Measurements from ENCODE around the gene EGFL8. TPM values are rescaled to one million over a fixed set of nuclear protein-coding genes. Genes with fewer than 3 reads are reported as not detected.

EGFL8 gene
- total and polyA plus RNA-seq, 2 donors (not counting 3 experiments of a cell fraction or from before 2014, with no cell fraction given) = 9.0 to 12.6 TPM

DNA sequence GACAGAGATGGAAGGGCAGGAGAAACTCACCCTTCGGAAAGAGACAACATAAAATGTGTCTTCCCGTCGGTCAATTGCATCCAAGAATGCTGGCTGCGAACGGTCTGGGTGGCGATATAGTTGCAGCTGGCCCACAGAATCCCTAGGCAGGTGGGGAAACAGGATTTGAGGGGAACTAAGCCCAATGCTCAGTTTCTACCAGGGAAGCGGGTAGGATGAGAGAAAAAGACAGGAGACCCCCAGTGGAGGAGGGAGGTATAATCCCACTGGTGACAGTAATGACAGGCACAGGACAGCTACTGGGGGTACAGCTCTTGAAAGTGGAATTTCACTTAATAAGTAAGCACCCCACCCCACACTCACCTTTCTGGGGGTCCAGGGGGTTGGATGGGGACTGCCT, 47.7 kb upstream of the EGFL8 start:
- Histone ChIP-seq H3K4me3 (replicated peaks in 1 of 3; ENCODE audit: insufficient read depth in 1 of 3, low read depth in 1 of 3, low read length in 3 of 3) (no peak overlapping the region), H3K4me1 (ENCODE audit: control insufficient read depth, extremely low read depth, insufficient read depth, low read length) (no peaks in the 10 kb centered on the region), H4K20me1 (replicated peaks; ENCODE audit: control insufficient read depth, extremely low read depth, insufficient read depth, low read length) (no peaks in the 10 kb centered on the region), H3K4me2 (ENCODE audit: insufficient read depth, low read length) (no peak overlapping the region), H3K9me1 (replicated peaks; ENCODE audit: control insufficient read depth, extremely low read depth, insufficient read depth, low read length) (no peaks in the 10 kb centered on the region), H3K27ac (ENCODE audit: insufficient read depth, low read depth, low read length) (no peak overlapping the region), H3K9me3 (replicated peaks; ENCODE audit: control insufficient read depth, insufficient read depth, low read length) (no peaks in the 10 kb centered on the region), H3K9ac (replicated peaks; ENCODE audit: extremely low read depth, insufficient read depth, low read length) (no peak overlapping the region), H3K36me3 (ENCODE audit: control insufficient read depth in 2 of 2, extremely low read depth in 1 of 2, insufficient read depth in 2 of 2, low read length in 2 of 2) (peaks cover 14 to 49% of the 10 kb centered on the region in 2 experiments), H3K79me2 (ENCODE audit: control insufficient read depth, insufficient read depth, low read length) (no peaks in the 10 kb centered on the region), H3K27me3 (ENCODE audit: control insufficient read depth in 2 of 2, insufficient read depth in 2 of 2, low read length in 2 of 2) (no peaks in the 10 kb centered on the region), H2AFZ (ENCODE audit: low read depth, low read length) (no peak overlapping the region)
- no TSS peak for BruUV-seq (replicated peaks)
- intact Hi-C loops (cut with micrococcal nuclease) (loop anchor here (10.0 kb wide), 1 partner anchor 298 kb away; no protein-coding TSS in a partner anchor), dilution Hi-C loops (cut with MboI; ENCODE audit: extremely low pct_ligation_motif_present, low sequenced_read_pairs) (no loop called here)
- FAIRE-seq (no peak), DNase-seq (ENCODE audit: low read depth, low spot score) (no peak)
- TF ChIP-seq MYC (IDR thresholded peaks at IDR 0.05; ENCODE audit: low read depth, low read length) (no peak), POLR2A (IDR thresholded peaks at IDR 0.05; ENCODE audit: low read depth, low read length) (no peak), FOS (IDR thresholded peaks at IDR 0.05; ENCODE audit: borderline replicate concordance, insufficient read depth, low read length) (no peak), POLR2AphosphoS5 (IDR thresholded peaks at IDR 0.05; ENCODE audit: insufficient read depth, low read depth, low read length) (no peak), JUN (IDR thresholded peaks at IDR 0.05; ENCODE audit: borderline replicate concordance, insufficient read depth, insufficient read length, low read depth) (no peak), EZH2 (IDR thresholded peaks at IDR 0.05; ENCODE audit: borderline replicate concordance, low read depth, low read length, severe bottlenecking) (no peak)
- TF ChIP-seq, protein P1, sequence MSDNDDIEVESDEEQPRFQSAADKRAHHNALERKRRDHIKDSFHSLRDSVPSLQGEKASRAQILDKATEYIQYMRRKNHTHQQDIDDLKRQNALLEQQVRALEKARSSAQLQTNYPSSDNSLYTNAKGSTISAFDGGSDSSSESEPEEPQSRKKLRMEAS (IDR thresholded peaks at IDR 0.05; ENCODE audit: insufficient read depth, insufficient read length) = no peak
- TF ChIP-seq, protein P2, sequence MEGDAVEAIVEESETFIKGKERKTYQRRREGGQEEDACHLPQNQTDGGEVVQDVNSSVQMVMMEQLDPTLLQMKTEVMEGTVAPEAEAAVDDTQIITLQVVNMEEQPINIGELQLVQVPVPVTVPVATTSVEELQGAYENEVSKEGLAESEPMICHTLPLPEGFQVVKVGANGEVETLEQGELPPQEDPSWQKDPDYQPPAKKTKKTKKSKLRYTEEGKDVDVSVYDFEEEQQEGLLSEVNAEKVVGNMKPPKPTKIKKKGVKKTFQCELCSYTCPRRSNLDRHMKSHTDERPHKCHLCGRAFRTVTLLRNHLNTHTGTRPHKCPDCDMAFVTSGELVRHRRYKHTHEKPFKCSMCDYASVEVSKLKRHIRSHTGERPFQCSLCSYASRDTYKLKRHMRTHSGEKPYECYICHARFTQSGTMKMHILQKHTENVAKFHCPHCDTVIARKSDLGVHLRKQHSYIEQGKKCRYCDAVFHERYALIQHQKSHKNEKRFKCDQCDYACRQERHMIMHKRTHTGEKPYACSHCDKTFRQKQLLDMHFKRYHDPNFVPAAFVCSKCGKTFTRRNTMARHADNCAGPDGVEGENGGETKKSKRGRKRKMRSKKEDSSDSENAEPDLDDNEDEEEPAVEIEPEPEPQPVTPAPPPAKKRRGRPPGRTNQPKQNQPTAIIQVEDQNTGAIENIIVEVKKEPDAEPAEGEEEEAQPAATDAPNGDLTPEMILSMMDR (IDR thresholded peaks at IDR 0.05; ENCODE audit: extremely low read depth in 1 of 2, insufficient read depth in 1 of 2, low read depth in 1 of 2, low read length in 2 of 2) = peak; percentile 27 to 35
- CTCF ChIA-PET = interaction anchor here (0.9 to 2.8 kb wide), 5 partner anchors 11 to 569 kb away, joined by 3 to 24 read pairs (median 4); partner anchors contain the start of genes ATF6B, EGFL8 and NFKBIL1
- POLR2A ChIA-PET = no interaction called here

All from endothelial cell of umbilical vein (primary cell).